GM19452 (cell line): ENCODE results near the gene NUTM2D.
A peak's percentile ranks its signal among the peaks of the same experiment; 100 is the strongest.
"Not testable (repeated sequence)": the region's sequence is repeated elsewhere in the genome, so short reads cannot be mapped to it uniquely, and the experiment has no call there.

ENCODE experiments used
- ATAC-seq: cut with Tn5 transposase; IDR thresholded peaks from one replicate; pipeline ENCODE4 v1.9.1; 2021; ENCODE audit not compliant: unreplicated experiment

Gene NUTM2D

GRCh38 chr10:87374091-87374490 lies 16.5 kb downstream of the NUTM2D start:
- not testable (repeated sequence) for ATAC-seq

DNA sequence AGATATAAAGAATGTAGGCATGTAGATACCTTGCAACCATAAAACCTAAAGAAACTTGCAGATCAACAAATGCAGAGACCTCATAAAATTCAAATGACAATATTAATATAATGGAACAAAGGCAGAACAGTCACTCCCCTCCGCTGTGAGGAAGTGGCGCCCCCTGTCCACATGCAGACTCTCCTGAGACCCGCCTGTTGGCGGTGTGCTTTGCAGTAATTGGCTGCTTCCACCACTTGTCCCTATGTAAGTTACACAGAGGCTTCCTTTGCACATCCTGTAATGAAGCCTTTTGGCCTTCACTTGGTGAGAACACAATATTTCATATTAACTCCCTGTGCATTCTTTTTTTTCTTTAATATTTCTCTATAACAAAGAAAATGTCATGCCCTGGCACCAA lies 21.6 kb downstream of the NUTM2D start:
- ATAC-seq, result not testable (repeated sequence)

DNA sequence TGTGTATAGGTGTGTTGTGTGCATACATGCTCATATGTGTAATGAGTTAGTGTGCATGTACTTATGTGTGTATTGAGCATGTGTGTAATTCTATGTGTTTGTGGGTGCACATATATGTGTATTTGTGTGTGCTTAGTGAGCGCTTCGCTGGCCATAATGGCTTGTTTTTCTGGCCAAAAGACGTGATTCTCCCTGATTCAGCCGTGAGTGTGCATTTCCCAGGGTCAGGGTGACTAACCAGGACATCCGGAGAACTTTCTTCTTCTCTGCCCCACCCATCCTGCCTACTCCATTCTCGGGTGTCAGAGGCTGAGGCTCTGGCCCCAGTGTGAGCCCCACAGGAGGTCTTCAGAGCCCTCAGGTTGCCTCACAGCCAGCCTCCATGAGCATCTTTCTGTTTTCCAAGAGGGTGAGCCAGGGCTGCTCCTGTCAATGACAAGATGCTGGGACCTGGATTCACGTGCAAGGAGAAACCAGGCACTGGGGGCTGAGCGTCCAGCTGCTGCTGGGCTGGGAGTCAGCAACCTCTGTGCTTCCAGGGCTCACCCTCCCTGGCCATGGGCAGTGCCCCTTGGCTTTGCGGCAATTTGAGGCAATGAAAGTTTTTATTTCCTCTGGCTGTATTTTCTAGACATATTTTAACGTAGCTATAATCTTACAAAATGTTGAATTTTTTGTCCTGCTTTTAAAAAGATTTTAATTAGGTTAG lies 25.8 kb downstream of the NUTM2D start:
- ATAC-seq, result not testable (repeated sequence)

DNA sequence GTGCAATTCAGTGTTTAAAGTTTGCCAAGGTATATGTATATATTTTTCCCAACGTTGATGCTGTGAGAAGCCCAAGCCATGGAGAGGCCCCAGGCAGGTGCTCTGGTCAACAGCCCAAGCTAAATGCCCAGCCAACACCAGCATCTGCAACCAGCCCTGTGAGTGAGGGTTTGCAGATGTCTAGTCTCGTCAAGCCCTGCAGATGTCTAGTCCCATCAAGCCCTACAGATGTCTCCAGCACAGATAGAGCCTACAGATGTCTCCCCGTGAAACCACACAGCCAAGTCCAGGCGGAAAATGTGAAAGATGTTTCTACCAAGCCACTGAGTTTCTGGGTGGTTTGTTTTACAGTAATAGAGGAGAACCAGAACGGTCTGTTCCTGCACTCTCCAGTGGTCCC lies 26.7 kb downstream of the NUTM2D start:
- ATAC-seq, result not testable (repeated sequence)

DNA sequence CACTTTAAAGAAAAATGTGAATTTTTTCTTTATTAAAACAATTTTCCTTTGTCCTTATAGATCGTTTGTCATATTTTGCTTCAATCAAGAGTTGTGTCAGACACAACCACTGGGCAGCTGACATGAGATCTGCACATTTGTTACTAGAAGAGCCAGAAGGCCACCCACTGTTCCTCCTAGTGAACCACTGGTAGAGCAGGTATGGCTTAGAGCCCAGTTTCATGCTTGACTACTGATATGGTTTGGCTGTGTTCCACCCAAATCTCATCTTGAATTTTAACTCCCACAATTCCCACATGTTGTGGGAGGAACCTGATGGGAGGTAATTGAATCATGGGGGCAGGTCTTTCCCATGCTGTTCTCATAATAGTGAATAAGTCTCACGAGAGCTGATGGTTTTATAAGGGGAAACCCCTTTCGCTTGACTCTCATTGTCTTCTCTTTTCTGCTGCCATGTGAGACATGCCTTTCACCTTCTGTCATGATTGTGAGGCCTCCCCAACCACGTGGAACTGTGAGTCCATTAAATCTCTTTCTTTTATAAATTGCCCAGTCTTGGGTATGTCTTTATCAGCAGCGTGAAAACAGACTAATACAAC lies 28.3 kb downstream of the NUTM2D start:
- not testable (repeated sequence) for ATAC-seq

DNA sequence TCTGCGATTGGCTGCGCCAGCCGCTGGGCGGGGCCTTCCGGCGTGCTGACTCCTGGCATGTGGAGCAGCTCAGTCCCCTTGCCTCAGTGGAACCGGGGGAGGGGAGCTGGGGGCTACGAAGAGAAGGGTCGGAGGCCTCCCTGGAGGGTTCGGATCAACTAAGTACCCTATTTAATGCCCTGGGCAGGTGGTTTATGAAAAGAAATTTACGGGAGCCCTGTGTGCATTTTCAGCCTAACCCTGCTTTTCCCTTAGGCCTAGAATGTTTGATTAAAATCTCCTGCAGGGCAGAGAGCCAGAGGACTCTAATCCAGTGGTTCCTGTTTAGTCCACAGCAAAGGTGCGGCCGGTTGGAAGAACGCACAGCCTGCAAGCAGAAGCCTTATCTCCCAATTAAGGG lies 33.8 kb downstream of the NUTM2D start:
- ATAC-seq, result not testable (repeated sequence)

DNA sequence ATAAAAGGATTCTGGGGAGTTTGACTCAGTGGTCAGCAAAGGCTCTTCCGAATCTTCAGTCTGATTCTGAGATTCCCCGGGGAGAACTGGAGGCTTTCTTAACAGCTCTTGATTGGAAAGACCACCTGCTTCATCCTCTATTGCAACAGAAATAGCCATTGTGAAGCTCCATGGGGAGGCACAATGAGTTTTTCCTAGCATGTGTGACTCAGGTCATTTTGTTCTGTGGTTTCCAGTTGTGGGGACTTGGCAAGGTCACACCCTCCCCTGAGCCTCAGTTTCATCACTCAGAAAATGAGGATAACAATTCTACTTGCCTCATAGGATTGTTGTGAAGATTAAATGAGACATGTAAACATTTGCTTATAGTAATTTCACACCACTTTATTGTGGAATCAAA lies 38.7 kb downstream of the NUTM2D start:
- ATAC-seq, result not testable (repeated sequence)

GRCh38 chr10:87398436-87398835 lies 40.9 kb downstream of the NUTM2D start:
- peak; percentile 51 for ATAC-seq

GRCh38 chr10:87407516-87408467 lies 50.2 kb downstream of the NUTM2D start:
- not testable (repeated sequence) for ATAC-seq

DNA sequence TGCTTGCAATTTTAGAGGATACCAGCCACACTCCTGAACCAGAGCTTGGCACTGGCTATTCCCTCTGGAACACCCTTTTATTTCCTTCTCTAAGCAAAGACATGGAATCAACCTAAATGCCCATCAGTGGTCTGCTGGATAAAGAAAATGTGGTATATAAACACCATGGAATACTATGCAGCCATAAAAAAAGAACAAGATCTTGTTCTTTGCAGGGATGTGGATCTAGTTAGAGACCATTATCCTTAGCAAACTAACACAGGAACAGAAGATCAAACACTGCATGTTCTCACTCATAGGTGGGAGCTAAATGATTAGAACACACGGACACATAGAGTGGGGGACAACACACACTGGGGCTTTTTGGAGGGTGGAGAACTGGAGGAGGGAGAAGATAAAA lies 56.4 kb downstream of the NUTM2D start:
- not testable (repeated sequence) for ATAC-seq
